Medulla oblongata (tissue), 1 donor: Measurements from ENCODE around the gene SH3GL1.
A peak's percentile ranks its signal among the peaks of the same experiment; 100 is the strongest.

Experiments
- DNase-seq: peaks from one replicate; pipeline ENCODE4 v3.0.0-alpha.2; 2015; ENCODE audit errors: extremely low spot score

SH3GL1 gene

GRCh38 chr19:4400135-4400936, at the start of gene SH3GL1:
TSS of gene SH3GL1 (minus strand) at chr19:4400547. CDS start at chr19:4400368, 179 bp downstream.
- DNase-seq = peak; percentile 96

DNA sequence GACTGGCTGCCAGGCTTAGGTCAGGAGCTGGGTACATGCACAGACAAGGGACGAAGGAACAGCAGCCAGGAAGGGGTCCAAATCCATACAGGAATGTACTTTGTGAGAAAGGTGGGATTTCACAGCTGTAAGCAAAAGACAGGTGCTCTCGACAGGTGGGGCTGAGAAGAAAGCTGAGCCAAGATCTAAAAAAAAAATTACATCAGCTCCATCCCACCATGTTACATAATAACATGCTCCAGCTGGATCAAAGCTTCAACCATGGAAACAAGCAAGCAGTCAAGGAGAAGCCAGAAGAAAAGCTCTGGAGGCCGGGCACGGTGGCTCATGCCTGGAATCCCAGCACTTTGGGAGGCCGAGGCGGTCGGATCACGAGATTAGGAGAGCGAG, 49.3 kb upstream of the SH3GL1 start:
- no peak for DNase-seq

- peak; percentile 85 for DNase-seq
Measured at GRCh38 chr19:4449022-4449638, 48.8 kb upstream of the SH3GL1 start.

GRCh38 chr19:4448147-4448985, 48.0 kb upstream of the SH3GL1 start:
- no peak for DNase-seq

- no peak for DNase-seq
Measured at GRCh38 chr19:4447327-4448146, 47.2 kb upstream of the SH3GL1 start.

- no peak for DNase-seq
Measured at GRCh38 chr19:4446704-4447200, 46.4 kb upstream of the SH3GL1 start.

DNA sequence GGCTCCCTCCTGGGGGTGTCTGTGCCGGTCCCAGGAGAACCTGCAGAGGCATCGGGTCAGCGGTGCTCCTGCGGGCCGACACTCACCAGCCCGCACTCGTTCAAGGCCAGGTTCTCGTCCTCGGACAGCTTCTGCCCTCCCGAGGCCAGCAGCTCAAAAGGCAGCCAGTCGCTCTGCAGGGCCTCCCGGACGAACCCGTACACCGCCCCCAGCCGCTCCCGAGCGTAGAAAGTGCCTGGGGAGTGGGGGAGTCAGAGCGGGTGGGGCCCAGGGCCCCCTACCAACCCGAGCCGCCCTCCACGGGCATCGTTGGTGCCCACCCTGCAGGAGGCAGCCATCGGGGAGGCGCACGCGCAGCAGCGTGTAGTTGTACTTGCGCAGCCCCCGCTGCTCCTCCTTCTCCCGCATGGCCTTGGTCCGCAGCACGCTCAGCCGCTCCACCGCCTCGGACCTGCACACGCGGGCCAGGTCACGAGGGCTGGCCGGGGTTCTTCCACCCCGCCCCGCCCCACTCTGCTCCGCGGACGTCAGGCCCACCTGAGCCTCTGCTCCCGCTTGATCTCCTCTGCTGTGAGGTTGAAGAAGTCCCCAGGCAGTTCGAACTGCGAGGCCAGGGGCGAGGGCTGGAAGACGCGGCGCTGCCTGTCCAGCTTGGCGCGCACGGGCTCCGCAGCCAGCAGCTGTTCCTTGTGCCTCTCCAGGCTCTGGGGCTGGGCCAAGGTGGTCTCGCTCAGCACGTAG, 45.8 kb upstream of the SH3GL1 start:
- DNase-seq = no peak

GRCh38 chr19:4444765-4445741, 44.7 kb upstream of the SH3GL1 start:
- no peak for DNase-seq

- no peak for DNase-seq
Measured at GRCh38 chr19:4443966-4444764, 43.8 kb upstream of the SH3GL1 start.

- no peak for DNase-seq
Measured at GRCh38 chr19:4443188-4443587, 42.8 kb upstream of the SH3GL1 start.

GRCh38 chr19:4442819-4443146, 42.4 kb upstream of the SH3GL1 start:
- DNase-seq = no peak

- no peak for DNase-seq
Measured at GRCh38 chr19:4441994-4442818, 41.9 kb upstream of the SH3GL1 start.

- no peak for DNase-seq
Measured at GRCh38 chr19:4439243-4439642, 38.9 kb upstream of the SH3GL1 start.

GRCh38 chr19:4437103-4437502, 36.8 kb upstream of the SH3GL1 start:
- DNase-seq = no peak

- no peak for DNase-seq
Measured at GRCh38 chr19:4436231-4436630, 35.9 kb upstream of the SH3GL1 start.

DNA sequence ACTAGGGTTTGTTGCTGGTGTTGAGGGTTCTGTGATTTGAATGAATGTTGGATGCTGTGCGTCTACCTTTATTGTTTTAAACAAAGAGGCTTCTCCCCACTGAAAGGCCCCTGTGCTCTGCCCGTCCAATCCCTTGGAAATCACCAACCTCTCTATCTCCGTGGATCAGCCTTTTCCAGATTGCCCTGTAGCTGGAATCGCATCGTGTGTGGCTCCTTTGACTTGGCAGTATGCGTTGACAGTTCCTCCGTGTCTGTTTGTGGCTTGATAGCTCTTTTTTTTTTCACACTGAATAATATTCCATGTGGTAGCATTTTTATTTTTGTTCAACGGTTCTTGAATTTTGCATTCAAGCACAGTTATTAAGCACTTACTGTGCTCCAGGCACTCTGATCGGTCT, 34.0 kb upstream of the SH3GL1 start:
- no peak for DNase-seq

DNA sequence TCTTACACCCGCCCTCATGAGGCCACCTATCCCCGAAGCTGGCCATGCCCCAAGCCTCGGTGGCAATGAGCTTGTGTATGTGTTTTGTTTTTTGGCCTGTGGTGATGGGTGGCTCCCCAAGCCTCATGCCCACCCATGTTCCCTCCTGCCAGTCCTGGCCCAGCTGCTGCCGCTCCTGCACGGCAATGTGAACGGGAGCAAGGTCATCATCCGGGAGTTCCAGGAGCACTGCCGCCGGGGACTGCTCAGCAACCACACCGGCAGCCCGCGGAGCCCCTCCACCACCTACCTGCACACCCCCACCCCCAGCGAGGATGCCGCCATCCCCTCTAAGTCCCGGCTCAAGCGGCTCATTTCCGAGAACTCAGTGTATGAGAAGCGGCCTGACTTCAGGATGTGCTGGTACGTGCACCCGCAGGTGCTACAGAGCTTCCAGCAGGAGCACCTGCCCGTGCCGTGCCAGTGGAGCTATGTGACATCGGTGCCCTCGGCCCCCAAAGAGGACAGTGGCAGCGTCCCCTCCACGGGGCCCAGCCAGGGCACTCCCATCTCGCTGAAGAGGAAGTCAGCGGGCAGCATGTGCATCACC, 32.7 kb upstream of the SH3GL1 start:
- DNase-seq = no peak
